ENCODE results near the gene MRPL37.

GRCh38 chr1:54220004-54220811 is 20.2 kb downstream of the MRPL37 start:
- TF ChIP-seq CTCF (conservative IDR thresholded peaks at IDR 0.05 in 1 of 2, IDR thresholded peaks at IDR 0.05 in 1 of 2; ENCODE audit: extremely low read depth in 1 of 2, insufficient read depth in 1 of 2, low read depth in 1 of 2, low read length in 2 of 2) = no peak
- TF ChIP-seq EZH2 (IDR thresholded peaks at IDR 0.05; ENCODE audit: borderline replicate concordance, low read length) = no peak

All from mammary epithelial cell (primary cell).